CD4-positive, alpha-beta T cell treated with Interleukin-2 at 100 ng/mL for 4 hours (primary cell): ENCODE data around the gene GP5.

Experiments
- DNase-seq: peaks from one replicate; pipeline ENCODE4 v3.0.0-alpha.2; 2020; ENCODE audit warnings: low spot score

The GP5 gene

GRCh38 chr3:194396859-194397756 lies 2.0 kb downstream of the GP5 start:
- DNase-seq: peak; percentile 17

GRCh38 chr3:194396539-194396858 lies 2.6 kb downstream of the GP5 start:
- no peak for DNase-seq

- DNase-seq: peak; percentile 63
These were observed 3.1 kb downstream of the GP5 start for GRCh38 chr3:194395778-194396538.

- no peak for DNase-seq
These were observed 3.9 kb downstream of the GP5 start for GRCh38 chr3:194395212-194395611.

GRCh38 chr3:194392576-194392975 lies 6.5 kb downstream of the GP5 start:
- DNase-seq: no peak

- DNase-seq: no peak
These were observed 8.2 kb downstream of the GP5 start for GRCh38 chr3:194390835-194391234.

- DNase-seq: no peak
These were observed 9.8 kb downstream of the GP5 start for GRCh38 chr3:194389269-194389668.

GRCh38 chr3:194387926-194388418 lies 11.1 kb downstream of the GP5 start:
- no peak for DNase-seq

- no peak for DNase-seq
These were observed 11.8 kb downstream of the GP5 start for GRCh38 chr3:194387276-194387675.

- no peak for DNase-seq
These were observed 12.4 kb downstream of the GP5 start for GRCh38 chr3:194386648-194387047.

GRCh38 chr3:194386066-194386465 lies 13.0 kb downstream of the GP5 start:
- no peak for DNase-seq

GRCh38 chr3:194384569-194385001 lies 14.5 kb downstream of the GP5 start:
- DNase-seq: no peak

- DNase-seq: no peak
These were observed 14.9 kb downstream of the GP5 start for GRCh38 chr3:194384156-194384555.

- no peak for DNase-seq
These were observed 15.7 kb downstream of the GP5 start for GRCh38 chr3:194383276-194383940.

- DNase-seq: no peak
These were observed 16.2 kb downstream of the GP5 start for GRCh38 chr3:194382892-194383223.

GRCh38 chr3:194382196-194382891 lies 16.7 kb downstream of the GP5 start:
- no peak for DNase-seq

- no peak for DNase-seq
These were observed 17.6 kb downstream of the GP5 start for GRCh38 chr3:194381460-194381875.

- DNase-seq: no peak
These were observed 18.7 kb downstream of the GP5 start for GRCh38 chr3:194380326-194380725.

GRCh38 chr3:194379651-194380050 lies 19.4 kb downstream of the GP5 start:
- no peak for DNase-seq

GRCh38 chr3:194379231-194379630 lies 19.8 kb downstream of the GP5 start:
- DNase-seq: no peak

- no peak for DNase-seq
These were observed 21.4 kb downstream of the GP5 start for GRCh38 chr3:194377708-194378107.

GRCh38 chr3:194376241-194376560 lies 22.9 kb downstream of the GP5 start:
- DNase-seq: no peak
